Left lung (tissue), 10 donors: Measurements from ENCODE around the gene FAM229B. TPM values are rescaled to one million over a fixed set of nuclear protein-coding genes. Genes with fewer than 3 reads are reported as not detected.

ENCODE experiments used
- ATAC-seq: fragments of 200-7000 bp; cut with Tn5 transposase; one replicate; pipeline ENCODE4 v1.9.1; 2020; ENCODE audit warnings: moderate library complexity
- DNase-seq, 4 donors: peaks; one replicate each; pipeline ENCODE4 v3.0.0-alpha.2; 2013 to 2020
- H3K27ac ChIP-seq, 2 donors: fragments of 200-600 bp; sonication (generic) in 1 of 2; one replicate each; pipeline versions ENCODE4 v1.5.0 to v1.8.0; 2020 to 2021
- H3K27me3 ChIP-seq, 2 donors: fragments of 200-600 bp; sonication (generic) in 1 of 2; one replicate each; pipeline versions ENCODE4 v1.5.0 to v1.8.0; 2020 to 2021
- H3K36me3 ChIP-seq, 2 donors: fragments of 200-600 bp; sonication (generic) in 1 of 2; one replicate each; pipeline versions ENCODE4 v1.5.0 to v1.8.0; 2020 to 2021
- H3K4me1 ChIP-seq, 2 donors: fragments of 200-600 bp; one replicate each; pipeline ENCODE4 v1.8.0; 2021
- H3K4me3 ChIP-seq, 2 donors: fragments of 200-600 bp; sonication (generic) in 1 of 2; one replicate each; pipeline versions ENCODE4 v1.5.0 to v1.8.0; 2020 to 2021; ENCODE audit warnings: mild to moderate bottlenecking in 1 of 2
- H3K9me3 ChIP-seq, 2 donors: fragments of 200-600 bp; sonication (generic) in 1 of 2; one replicate each; pipeline versions ENCODE4 v1.5.0 to v1.8.0; 2020 to 2021
- CTCF ChIP-seq, 2 donors: fragments of 200-600 bp; sonication (generic) in 1 of 2; IDR thresholded peaks; one replicate each; pipeline versions ENCODE4 v1.5.0 to v1.8.0; 2021; ENCODE audit warnings: antibody characterized with exemption in 2 of 2
- intact Hi-C, 2 donors: fragments of 100-400 bp; cut with DNase I; formaldehyde crosslinking; loops; one replicate each; pipeline versions ENCODE4 v1.11.2 to v1.14.2; 2022
- polyA plus RNA-seq, 6 donors: library from polyadenylated mRNA; unstranded; fragments of 120-200 nt; gene quantifications; one replicate each; pipeline ENCODE4 v1.2.1, GENCODE V29; 2013; ENCODE audit not compliant: insufficient read length in 6 of 6
- total RNA-seq, 2 donors: library from RNA; stranded (reverse); fragmentation: NEBNext Ultra II Directional; extraction: Animal tissue kit (Norgen Biotek cat#: 25700); gene quantifications; one replicate each; pipeline ENCODE4 v1.2.1, GENCODE V29; 2021
- donor health status: DM: no; HTN: yes; CAD: no.
- donor health status: DM: no; HTN: no; CAD: no.

FAM229B gene
- total and polyA plus RNA-seq, 8 donors = 15.3 to 36.5 (median 33.8) TPM

- no peak overlapping the region for H3K27ac ChIP-seq
- intact Hi-C loops = no loop called here
- no peak for ATAC-seq
- H3K4me3 ChIP-seq = no peak overlapping the region
- H3K36me3 ChIP-seq = peaks cover 0 to 17% of the 10 kb centered on the region in 2 donors
- no peaks in the 10 kb centered on the region for H3K9me3 ChIP-seq
- no peaks in the 10 kb centered on the region for H3K27me3 ChIP-seq
- TF ChIP-seq CTCF (IDR thresholded peaks at IDR 0.05) = no peak
- H3K4me1 ChIP-seq = no peaks in the 10 kb centered on the region
- no peak for DNase-seq
Observed at GRCh38 chr6:112065426-112065986, 21.9 kb upstream of the FAM229B start.

GRCh38 chr6:112066606-112067005 is 20.8 kb upstream of the FAM229B start:
- intact Hi-C loops = no loop called here
- ATAC-seq = no peak
- no peaks in the 10 kb centered on the region for H3K9me3 ChIP-seq
- H3K4me3 ChIP-seq = no peak overlapping the region
- no peak overlapping the region for H3K27ac ChIP-seq
- peaks cover 0 to 28% of the 10 kb centered on the region in 2 donors for H3K36me3 ChIP-seq
- TF ChIP-seq CTCF (IDR thresholded peaks at IDR 0.05) = no peak
- DNase-seq = no peak
- no peaks in the 10 kb centered on the region for H3K4me1 ChIP-seq
- H3K27me3 ChIP-seq = no peaks in the 10 kb centered on the region

GRCh38 chr6:112081569-112081968 is 5.8 kb upstream of the FAM229B start:
- no peak for TF ChIP-seq CTCF (IDR thresholded peaks at IDR 0.05)
- DNase-seq = no peak
- Histone ChIP-seq H3K27me3 (no peaks in the 10 kb centered on the region), H3K9me3 (no peaks in the 10 kb centered on the region), H3K27ac (no peak overlapping the region), H3K4me1 (peaks cover 4 to 12% of the 10 kb centered on the region in 2 donors), H3K36me3 (peaks cover 0 to 23% of the 10 kb centered on the region in 2 donors), H3K4me3 (no peak overlapping the region)
- no peak for ATAC-seq
- intact Hi-C loops = no loop called here

- H3K4me1 ChIP-seq = peaks cover 4 to 15% of the 10 kb centered on the region in 2 donors
- intact Hi-C loops = no loop called here
- no peaks in the 10 kb centered on the region for H3K27me3 ChIP-seq
- no peak overlapping the region for H3K4me3 ChIP-seq
- no peak for TF ChIP-seq CTCF (IDR thresholded peaks at IDR 0.05)
- no peak overlapping the region for H3K27ac ChIP-seq
- peak in 1 of 4 donors; percentile 7 for DNase-seq
- ATAC-seq = no peak
- peaks cover 0 to 6% of the 10 kb centered on the region in 2 donors for H3K36me3 ChIP-seq
- H3K9me3 ChIP-seq = no peaks in the 10 kb centered on the region
Observed at GRCh38 chr6:112085286-112086065, 1.9 kb upstream of the FAM229B start.

GRCh38 chr6:112086744-112087135 is 651 bp upstream of the FAM229B start:
- no peak for TF ChIP-seq CTCF (IDR thresholded peaks at IDR 0.05)
- Histone ChIP-seq H3K36me3 (peaks cover 0 to 6% of the 10 kb centered on the region in 2 donors), H3K4me1 (peaks cover 4 to 15% of the 10 kb centered on the region in 2 donors), H3K4me3 (peak overlapping the region; percentile 80 to 85), H3K27me3 (no peaks in the 10 kb centered on the region), H3K9me3 (no peaks in the 10 kb centered on the region), H3K27ac (peak overlapping the region; percentile 81 to 84)
- ATAC-seq (peak; percentile 64), DNase-seq (peak in 1 of 4 donors; percentile 39)
- intact Hi-C loops = no loop called here
